Measurements from ENCODE around the gene LEPR.

The LEPR gene

GRCh38 chr1:65441464-65441863 is 21.0 kb downstream of the LEPR start:
- no peaks in the 10 kb centered on the region for H3K79me2 ChIP-seq (ENCODE audit: low read length)
- no peak overlapping the region for H3K4me2 ChIP-seq (ENCODE audit: low read length)
- H3K4me1 ChIP-seq (ENCODE audit: low read length): 0 out of 2 replicates have a peak, but pooled peaks cover 3% of the 10 kb centered on the region
- H3K36me3 ChIP-seq (replicated peaks; ENCODE audit: low read depth, low read length): no peaks in the 10 kb centered on the region
- H3K27me3 ChIP-seq (ENCODE audit: low read depth, low read length): no peaks in the 10 kb centered on the region
- H2AFZ ChIP-seq (ENCODE audit: low read depth, low read length): no peak overlapping the region
- no peaks in the 10 kb centered on the region for H4K20me1 ChIP-seq (ENCODE audit: insufficient read depth, low read length)
- no peak for TF ChIP-seq EZH2phosphoT487 (IDR thresholded peaks at IDR 0.05; ENCODE audit: low read depth)
- no peak for TF ChIP-seq CTCF (IDR thresholded peaks at IDR 0.05; ENCODE audit: low read depth, low read length)
- no peak overlapping the region for H3K27ac ChIP-seq (ENCODE audit: low read length)
- no peak overlapping the region for H3K4me3 ChIP-seq (ENCODE audit: low read length)
- no peaks in the 10 kb centered on the region for H3K9me3 ChIP-seq (ENCODE audit: insufficient read depth, low read length)
- H3K9ac ChIP-seq (ENCODE audit: low read length): no peak overlapping the region

- Histone ChIP-seq H3K27ac (ENCODE audit: low read length) (no peak overlapping the region), H3K4me1 (ENCODE audit: low read length) (no peaks in the 10 kb centered on the region), H3K4me2 (ENCODE audit: low read length) (no peak overlapping the region), H3K36me3 (replicated peaks; ENCODE audit: low read depth, low read length) (no peaks in the 10 kb centered on the region), H3K79me2 (ENCODE audit: low read length) (no peaks in the 10 kb centered on the region), H4K20me1 (ENCODE audit: insufficient read depth, low read length) (no peaks in the 10 kb centered on the region), H3K4me3 (ENCODE audit: low read length) (no peak overlapping the region), H2AFZ (ENCODE audit: low read depth, low read length) (no peak overlapping the region), H3K27me3 (ENCODE audit: low read depth, low read length) (no peaks in the 10 kb centered on the region), H3K9me3 (ENCODE audit: insufficient read depth, low read length) (no peaks in the 10 kb centered on the region), H3K9ac (ENCODE audit: low read length) (no peak overlapping the region)
- no peak for TF ChIP-seq EZH2phosphoT487 (IDR thresholded peaks at IDR 0.05; ENCODE audit: low read depth)
These were observed 22.0 kb downstream of the LEPR start for GRCh38 chr1:65442442-65442841.

GRCh38 chr1:65443647-65444046 is 23.2 kb downstream of the LEPR start:
- Histone ChIP-seq H3K36me3 (replicated peaks; ENCODE audit: low read depth, low read length) (no peaks in the 10 kb centered on the region), H3K79me2 (ENCODE audit: low read length) (no peaks in the 10 kb centered on the region), H3K4me3 (ENCODE audit: low read length) (no peak overlapping the region), H3K9ac (ENCODE audit: low read length) (no peak overlapping the region), H3K4me1 (ENCODE audit: low read length) (no peaks in the 10 kb centered on the region), H4K20me1 (ENCODE audit: insufficient read depth, low read length) (no peaks in the 10 kb centered on the region), H3K4me2 (ENCODE audit: low read length) (no peak overlapping the region), H3K27me3 (ENCODE audit: low read depth, low read length) (no peaks in the 10 kb centered on the region), H3K9me3 (ENCODE audit: insufficient read depth, low read length) (no peaks in the 10 kb centered on the region), H3K27ac (ENCODE audit: low read length) (no peak overlapping the region), H2AFZ (ENCODE audit: low read depth, low read length) (no peak overlapping the region)
- no peak for TF ChIP-seq CTCF (IDR thresholded peaks at IDR 0.05; ENCODE audit: low read depth, low read length)
- TF ChIP-seq EZH2phosphoT487 (IDR thresholded peaks at IDR 0.05; ENCODE audit: low read depth): no peak

- Histone ChIP-seq H2AFZ (ENCODE audit: low read depth, low read length) (no peak overlapping the region), H3K27me3 (ENCODE audit: low read depth, low read length) (no peaks in the 10 kb centered on the region), H3K27ac (ENCODE audit: low read length) (no peak overlapping the region), H3K4me1 (ENCODE audit: low read length) (no peaks in the 10 kb centered on the region), H3K4me3 (ENCODE audit: low read length) (no peak overlapping the region), H4K20me1 (ENCODE audit: insufficient read depth, low read length) (no peaks in the 10 kb centered on the region), H3K79me2 (ENCODE audit: low read length) (no peaks in the 10 kb centered on the region), H3K9me3 (ENCODE audit: insufficient read depth, low read length) (no peaks in the 10 kb centered on the region), H3K36me3 (replicated peaks; ENCODE audit: low read depth, low read length) (no peaks in the 10 kb centered on the region), H3K4me2 (ENCODE audit: low read length) (no peak overlapping the region), H3K9ac (ENCODE audit: low read length) (no peak overlapping the region)
- TF ChIP-seq CTCF (IDR thresholded peaks at IDR 0.05; ENCODE audit: low read depth, low read length): no peak
- TF ChIP-seq EZH2phosphoT487 (IDR thresholded peaks at IDR 0.05; ENCODE audit: low read depth): no peak
These were observed 23.7 kb downstream of the LEPR start for GRCh38 chr1:65444128-65444640.
